Endothelial cell of umbilical vein (primary cell): ENCODE data around the gene RBM45.

Experiments used
- EZH2 ChIP-seq: IDR thresholded peaks from 2 replicates; pipeline ENCODE4 v1.6.1; 2012; ENCODE audit warnings: borderline replicate concordance, low read depth, mild to moderate bottlenecking, moderate library complexity, low read length, inconsistent platforms; ENCODE audit not compliant: severe bottlenecking
- FOS ChIP-seq: IDR thresholded peaks from 2 replicates; pipeline ENCODE4 v1.6.1; 2011; ENCODE audit warnings: mild to moderate bottlenecking, low read length, moderate library complexity, borderline replicate concordance; ENCODE audit not compliant: insufficient read depth
- JUN ChIP-seq: IDR thresholded peaks from 2 replicates; pipeline ENCODE4 v1.6.1; 2011; ENCODE audit warnings: borderline replicate concordance, low read depth; ENCODE audit not compliant: insufficient read length, insufficient read depth
- MYC ChIP-seq: IDR thresholded peaks from one replicate; pipeline ENCODE4 v1.6.1; 2011; ENCODE audit warnings: mild to moderate bottlenecking, low read depth, low read length
- POLR2A ChIP-seq: IDR thresholded peaks from 2 replicates; pipeline ENCODE4 v1.6.1; 2012; ENCODE audit warnings: low read depth, mild to moderate bottlenecking, control low read depth, low read length
- POLR2AphosphoS5 ChIP-seq: IDR thresholded peaks from 2 replicates; pipeline ENCODE4 v1.6.1; 2012; ENCODE audit warnings: low read depth, mild to moderate bottlenecking, control low read depth, low read length, moderate library complexity; ENCODE audit not compliant: insufficient read depth
- TF ChIP-seq, protein P1 (sequence below), 2 donors: IDR thresholded peaks; 1 replicate in 1 of 2; 2 replicates in 1 of 2; pipeline ENCODE4 v1.5.1; 2011; ENCODE audit warnings: low read length in 2 of 2, mild to moderate bottlenecking in 2 of 2, moderate library complexity in 2 of 2, control low read depth in 1 of 2, inconsistent platforms in 1 of 2, low read depth in 1 of 2; ENCODE audit not compliant: insufficient read depth in 1 of 2; ENCODE audit errors: extremely low read depth in 1 of 2

GRCh38 chr2:178101321-178102079 is 10.7 kb upstream of the RBM45 start:
- TF ChIP-seq, protein P1, sequence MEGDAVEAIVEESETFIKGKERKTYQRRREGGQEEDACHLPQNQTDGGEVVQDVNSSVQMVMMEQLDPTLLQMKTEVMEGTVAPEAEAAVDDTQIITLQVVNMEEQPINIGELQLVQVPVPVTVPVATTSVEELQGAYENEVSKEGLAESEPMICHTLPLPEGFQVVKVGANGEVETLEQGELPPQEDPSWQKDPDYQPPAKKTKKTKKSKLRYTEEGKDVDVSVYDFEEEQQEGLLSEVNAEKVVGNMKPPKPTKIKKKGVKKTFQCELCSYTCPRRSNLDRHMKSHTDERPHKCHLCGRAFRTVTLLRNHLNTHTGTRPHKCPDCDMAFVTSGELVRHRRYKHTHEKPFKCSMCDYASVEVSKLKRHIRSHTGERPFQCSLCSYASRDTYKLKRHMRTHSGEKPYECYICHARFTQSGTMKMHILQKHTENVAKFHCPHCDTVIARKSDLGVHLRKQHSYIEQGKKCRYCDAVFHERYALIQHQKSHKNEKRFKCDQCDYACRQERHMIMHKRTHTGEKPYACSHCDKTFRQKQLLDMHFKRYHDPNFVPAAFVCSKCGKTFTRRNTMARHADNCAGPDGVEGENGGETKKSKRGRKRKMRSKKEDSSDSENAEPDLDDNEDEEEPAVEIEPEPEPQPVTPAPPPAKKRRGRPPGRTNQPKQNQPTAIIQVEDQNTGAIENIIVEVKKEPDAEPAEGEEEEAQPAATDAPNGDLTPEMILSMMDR (IDR thresholded peaks at IDR 0.05; ENCODE audit: extremely low read depth in 1 of 2, insufficient read depth in 1 of 2, low read depth in 1 of 2, low read length in 2 of 2) = no peak
- no peak for TF ChIP-seq FOS
- no peak for TF ChIP-seq MYC
- no peak for TF ChIP-seq EZH2
- TF ChIP-seq POLR2A = no peak
- TF ChIP-seq POLR2AphosphoS5 = no peak
- no peak for TF ChIP-seq JUN
